HPDE6-E6E7 (cell line): ENCODE measurements around the gene THAP3.
"Not testable (repeated sequence)": the region's sequence is repeated elsewhere in the genome, so short reads cannot be mapped to it uniquely, and the experiment has no call there.

ENCODE experiments used
- DNase-seq: peaks from one replicate; pipeline ENCODE4 v3.0.0; 2011; ENCODE audit warnings: missing footprints; ENCODE audit errors: extremely low spot score

THAP3 gene

DNA sequence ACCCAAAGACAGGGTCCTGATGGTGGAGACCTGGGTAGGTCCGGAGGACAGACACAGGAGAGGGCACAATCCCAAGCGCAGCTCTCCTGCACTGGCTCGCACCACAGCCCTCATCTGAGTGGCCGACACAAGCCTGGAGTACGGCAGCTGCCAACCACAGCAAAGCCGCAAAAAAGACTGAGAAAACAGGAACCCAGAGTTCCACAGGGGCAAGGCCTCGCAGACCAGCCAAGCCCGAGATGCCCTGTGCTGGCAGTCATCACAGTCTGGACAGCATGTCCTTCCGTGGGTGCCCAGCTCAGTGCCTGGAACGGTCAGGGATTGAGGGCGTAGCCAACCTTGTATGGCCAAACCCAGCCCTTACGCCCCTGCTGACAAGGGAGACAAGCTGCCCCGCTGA lies 33.4 kb upstream of the THAP3 start:
- no peak for DNase-seq

DNA sequence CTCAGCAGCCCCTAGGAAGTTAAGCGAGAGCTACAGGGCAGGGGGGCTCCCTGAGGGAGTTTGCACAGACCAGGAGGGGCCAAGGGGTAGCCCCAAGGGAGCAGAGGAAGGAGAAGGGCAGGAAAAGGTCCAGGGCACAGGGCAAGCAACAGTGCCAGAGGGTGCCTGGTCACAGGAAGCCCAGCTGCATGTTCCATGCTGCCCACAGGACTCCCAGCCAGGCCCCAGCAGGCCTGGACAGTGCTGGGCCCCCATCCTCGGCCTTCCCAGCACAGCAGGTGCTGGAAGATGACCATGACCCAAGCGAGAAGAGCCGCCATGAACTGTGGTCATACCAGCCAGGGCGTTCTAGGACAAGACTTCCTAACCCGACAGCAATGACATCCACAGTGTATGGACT lies 33.0 kb upstream of the THAP3 start:
- DNase-seq = no peak

DNA sequence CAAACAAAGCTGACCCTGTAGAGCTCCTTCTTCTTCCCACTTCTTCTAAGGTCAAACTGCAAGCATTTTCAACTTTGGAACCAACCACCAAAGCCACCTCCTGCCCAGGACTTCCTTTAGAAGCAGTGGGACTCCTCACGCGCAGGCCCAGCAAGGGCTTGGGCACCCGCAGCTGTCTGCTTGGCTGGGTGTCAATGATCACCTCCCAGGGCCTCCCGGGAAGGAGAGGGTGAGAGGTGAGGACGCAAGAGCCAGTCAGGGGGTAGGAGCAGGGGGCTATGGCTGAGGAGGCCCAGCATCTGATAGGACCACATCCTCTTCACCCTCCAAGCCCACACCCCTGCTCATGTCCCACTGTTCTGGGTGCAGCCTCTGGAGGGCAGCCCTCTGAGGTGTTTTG lies 32.2 kb upstream of the THAP3 start:
- DNase-seq = no peak

GRCh38 chr1:6592865-6593593 lies 31.6 kb upstream of the THAP3 start:
- no peak for DNase-seq

GRCh38 chr1:6593810-6594209 lies 30.9 kb upstream of the THAP3 start:
- no peak for DNase-seq

DNA sequence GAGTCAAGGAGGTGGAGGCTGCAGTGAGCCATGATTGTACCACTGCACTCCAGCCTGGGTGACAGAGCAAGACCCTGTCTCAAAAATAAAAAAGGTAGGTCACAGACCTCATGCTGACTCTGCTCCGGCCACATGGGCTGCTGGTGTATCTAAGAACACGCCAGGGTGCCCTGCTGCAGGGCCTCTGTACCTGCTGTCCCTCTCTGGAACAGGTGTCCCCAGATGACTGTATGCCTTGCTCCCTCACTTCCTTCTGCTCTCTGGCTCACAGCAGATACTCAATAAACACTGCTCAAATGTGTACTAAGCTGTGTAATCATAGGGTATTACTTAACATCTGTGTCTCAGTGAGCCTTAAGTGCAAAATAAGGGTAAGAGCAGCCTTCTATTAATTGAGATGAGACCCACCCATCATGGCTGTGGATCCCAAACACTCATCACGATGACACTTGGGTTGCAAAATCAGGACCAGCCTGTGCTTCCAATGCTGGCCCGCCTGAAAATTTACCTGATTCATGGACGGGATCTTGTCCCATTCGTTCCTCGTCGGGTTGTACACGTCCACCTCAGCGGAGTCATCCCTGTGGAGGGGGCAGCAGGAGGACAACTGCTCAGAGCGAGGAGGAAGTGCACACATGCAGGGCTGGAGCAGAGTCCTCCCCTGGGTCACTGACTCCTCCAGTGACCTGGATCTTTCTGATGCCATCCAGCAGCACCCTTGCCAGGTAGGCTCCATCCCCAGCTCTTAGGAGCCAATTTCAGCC lies 29.5 kb upstream of the THAP3 start:
- no peak for DNase-seq

DNA sequence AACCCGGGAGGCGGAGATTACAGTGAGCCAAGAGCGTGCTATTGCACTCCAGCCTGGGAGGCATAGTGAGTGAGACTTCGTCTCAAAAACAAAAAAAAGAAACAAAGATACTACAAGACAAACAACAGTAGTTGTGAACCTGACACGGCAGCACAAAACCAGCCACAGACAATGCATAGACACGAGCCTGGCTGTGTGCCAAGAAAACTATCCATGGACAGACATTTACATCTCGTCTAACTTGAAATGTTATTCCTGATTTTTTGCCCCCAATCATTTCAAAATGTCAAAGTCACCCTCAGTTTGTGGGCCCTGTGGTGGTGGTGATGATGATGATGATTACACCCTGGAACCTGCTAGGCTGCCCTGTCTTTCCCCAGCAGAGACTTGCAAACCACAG lies 28.3 kb upstream of the THAP3 start:
- DNase-seq = no peak

GRCh38 chr1:6596886-6597776 lies 27.5 kb upstream of the THAP3 start:
- no peak for DNase-seq

DNA sequence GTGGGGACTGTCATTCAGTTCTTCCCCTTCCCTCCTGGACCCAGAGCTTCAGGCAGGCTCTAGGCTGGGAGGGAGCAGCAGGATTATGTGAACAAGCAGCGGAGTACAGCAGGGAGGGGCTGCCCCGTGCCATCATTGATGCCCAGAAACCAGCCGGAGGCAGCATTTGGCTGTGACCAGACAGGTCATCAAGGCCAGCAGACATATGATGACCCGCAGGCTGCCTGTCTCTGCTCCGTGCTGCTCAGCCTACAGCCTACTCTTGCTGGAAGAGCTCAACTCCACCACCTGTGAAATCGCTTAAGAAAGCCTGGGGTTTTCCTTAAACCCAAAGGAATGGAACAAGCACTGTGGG lies 26.9 kb upstream of the THAP3 start:
- no peak for DNase-seq

DNA sequence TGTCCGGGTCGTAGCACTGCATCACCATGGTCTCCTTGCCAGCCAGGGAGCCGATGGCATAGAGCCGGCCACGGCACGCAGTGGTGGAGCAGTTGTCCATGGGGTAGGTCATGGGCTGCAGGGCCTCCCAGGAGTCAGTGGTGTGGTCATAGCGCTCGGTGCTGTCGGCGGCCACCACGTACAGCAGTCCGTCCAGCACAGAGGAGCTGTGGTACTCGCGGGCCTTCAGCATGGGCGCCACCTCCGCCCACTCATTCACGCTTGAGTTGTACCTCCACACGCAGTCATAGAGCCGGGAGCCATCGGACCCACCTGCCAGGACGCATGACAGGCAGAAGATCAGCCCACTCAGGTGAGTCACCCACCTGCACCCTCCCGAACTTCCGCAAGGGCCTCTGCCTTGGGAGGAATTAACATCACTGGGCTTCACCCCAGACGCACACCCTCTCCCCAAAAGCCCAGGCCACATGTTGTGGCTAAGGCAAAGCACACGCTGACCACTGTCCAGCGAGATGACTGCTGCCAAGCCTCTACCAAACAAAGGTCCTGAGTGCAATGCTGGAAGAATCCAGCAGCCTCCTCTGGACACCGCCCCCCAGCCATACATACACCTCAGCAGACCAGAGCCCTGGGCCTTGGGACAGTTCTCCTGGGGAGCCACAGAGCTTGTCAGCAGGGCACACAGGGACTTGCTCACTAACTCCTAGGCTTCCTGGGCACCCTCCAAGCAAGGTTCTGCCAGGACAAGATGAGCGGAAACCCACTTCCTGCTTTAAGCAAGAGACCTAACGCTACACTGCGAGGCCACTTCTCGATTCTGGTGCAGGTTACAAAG lies 25.3 kb upstream of the THAP3 start:
- no peak for DNase-seq

GRCh38 chr1:6599991-6600390 lies 24.7 kb upstream of the THAP3 start:
- DNase-seq = not testable (repeated sequence)

DNA sequence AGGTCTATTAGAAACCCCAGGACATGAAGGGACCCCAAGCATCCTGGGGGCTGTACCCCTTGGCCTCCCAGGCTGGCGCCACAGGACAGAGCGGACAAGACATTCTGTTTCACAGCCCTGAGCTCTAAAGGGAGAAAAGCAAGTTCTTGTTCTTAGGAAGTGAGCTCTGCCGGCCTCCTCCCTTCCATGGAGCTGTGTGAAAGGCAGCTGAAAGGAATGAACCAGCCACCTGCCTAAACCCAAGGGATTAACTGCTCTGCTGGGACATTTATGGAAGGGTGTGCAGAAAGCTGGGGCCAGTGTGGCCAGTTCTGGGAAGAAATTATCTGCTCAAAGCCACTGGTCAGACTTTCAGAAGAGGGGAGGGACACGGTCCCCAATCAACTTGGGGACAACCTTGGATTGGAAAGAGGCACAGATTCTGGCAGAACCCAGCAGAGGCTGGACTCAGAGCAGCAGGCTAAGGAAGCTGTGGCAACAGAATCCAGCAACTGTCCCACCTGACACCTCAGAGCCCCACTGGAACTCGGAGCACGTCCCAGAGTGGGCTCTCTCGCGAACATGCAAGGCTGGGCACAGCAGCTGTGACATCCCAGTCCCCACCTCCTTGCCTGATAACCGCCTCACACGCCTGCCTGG lies 24.1 kb upstream of the THAP3 start:
- no peak for DNase-seq

DNA sequence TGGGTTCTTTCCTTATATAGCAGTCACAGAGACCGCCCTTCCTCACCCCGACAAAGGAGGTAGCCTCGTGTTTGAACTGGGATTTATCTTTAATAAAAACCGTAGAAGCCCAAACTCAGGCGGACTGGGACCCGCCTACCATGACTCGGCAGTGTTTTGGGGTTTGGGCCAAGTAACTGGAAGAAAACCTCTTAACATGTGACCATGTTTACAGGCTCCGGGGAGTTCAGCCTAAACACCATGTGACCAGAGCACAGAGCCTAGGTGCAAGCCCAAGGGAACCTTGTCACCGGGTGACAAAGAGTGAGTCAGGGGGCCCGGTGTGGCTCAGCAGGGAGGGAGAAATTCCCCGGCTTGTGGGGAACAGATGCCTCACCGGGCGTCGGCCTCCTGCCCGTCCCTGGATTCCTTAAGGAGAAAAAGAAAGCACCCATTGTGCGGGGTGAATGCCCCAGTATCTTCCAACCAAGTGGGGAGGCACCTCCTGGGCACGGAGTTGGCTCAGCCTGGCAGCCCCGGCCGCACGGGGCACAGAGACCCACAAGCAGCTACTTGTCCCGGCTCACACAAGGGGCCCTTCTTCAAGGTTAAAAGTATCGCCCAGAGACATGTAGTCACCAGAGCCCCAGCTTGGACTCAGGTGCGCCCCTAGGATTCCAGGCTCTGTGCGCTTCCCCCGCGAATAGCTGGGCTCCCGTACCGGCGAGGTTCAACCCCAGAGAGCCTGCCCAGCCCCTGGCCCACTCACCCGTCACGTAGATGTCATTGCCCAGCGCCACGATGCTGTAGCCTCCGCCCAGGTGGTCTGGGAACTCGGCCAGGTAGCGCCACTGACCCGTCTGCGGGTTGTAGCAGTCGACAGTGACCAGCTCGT lies 23.4 kb upstream of the THAP3 start:
- DNase-seq = peak; percentile 93

- no peak for DNase-seq
These were observed 22.6 kb upstream of the THAP3 start for GRCh38 chr1:6601923-6602668.

DNA sequence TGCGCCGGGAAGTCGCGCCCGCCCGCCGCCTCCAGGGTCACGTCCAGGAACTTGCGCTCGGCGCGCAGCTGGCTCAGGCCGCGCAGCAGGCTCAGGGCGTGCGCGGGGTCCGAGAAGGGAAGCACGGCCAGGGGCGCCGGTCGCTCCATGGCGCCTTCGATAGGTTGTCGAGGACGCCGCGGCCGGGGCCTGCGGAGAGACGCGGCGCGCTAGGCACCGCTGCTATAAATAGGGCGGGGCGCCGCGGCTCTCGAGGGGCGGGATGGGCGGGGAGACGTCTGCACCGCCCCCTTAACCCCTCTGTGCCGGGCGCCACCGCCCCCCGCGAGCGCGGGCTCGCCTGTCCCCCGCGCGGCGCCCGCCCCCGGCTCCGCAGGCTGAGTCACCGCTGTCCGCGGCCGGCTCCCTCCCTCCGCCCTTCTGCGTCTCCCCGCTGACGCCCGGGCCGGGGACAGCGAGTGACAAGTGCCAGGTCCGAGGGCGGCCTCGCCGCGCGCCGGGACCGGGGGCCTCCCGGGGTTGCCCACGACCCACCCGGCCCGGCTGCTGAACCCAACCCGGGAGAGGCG lies 21.9 kb upstream of the THAP3 start, which contains the start of gene KLHL21:
Gene KLHL21, minus strand, starts transcription at position 201 of the 569 bp plus-strand sequence. Its CDS starts 52 bp downstream, at position 149.
- DNase-seq = no peak

- no peak for DNase-seq
These were observed 21.3 kb upstream of the THAP3 start for GRCh38 chr1:6603238-6603914.

DNA sequence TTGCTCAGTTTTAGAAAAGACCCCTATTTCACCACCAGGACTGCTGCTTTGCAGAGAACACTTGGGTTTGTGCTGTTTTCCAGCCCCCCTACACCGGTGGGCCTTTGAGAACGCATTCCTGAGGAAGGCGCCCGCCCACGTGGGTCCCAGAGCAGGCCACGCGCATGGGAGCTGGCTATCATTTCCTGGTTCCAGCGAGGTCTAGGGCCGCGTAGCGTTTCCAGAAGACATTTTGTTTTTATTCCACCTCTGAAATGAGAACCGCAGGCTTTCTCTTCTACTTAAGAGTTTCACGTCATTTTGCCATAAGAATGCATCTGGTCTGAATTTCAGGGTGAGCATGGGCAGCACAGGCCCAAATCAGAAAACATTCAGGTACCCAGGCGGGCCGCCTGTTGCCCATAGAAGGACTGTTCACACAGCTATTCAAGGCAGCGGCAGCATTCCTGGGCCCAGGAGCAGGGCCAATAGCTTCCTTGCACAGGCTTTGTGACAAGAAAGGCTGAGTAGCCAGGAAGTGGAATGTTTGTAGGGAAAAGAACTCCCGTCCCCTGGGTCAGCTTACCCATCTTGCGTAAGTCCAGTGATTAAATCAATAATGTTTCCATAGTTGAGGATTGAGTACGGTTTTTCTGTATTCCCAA lies 20.6 kb upstream of the THAP3 start:
- no peak for DNase-seq
